GM12878 (cell line): ENCODE data around the gene LRRC61. TPM values are rescaled to one million over a fixed set of nuclear protein-coding genes. Genes with fewer than 3 reads are reported as not detected.

Experiments used
- ATF7 ChIP-seq: fragments of 450-650 bp; IDR thresholded peaks from 2 replicates; pipeline ENCODE4 v1.6.1; 2016; ENCODE audit warnings: low read depth, mild to moderate bottlenecking
- CHD2 ChIP-seq: IDR thresholded peaks from 2 replicates; pipeline ENCODE4 v1.6.1; 2011; ENCODE audit warnings: low read depth, low read length, improper control_type of control experiment, borderline replicate concordance
- CTCF ChIP-seq, 3 experiments: IDR thresholded peaks in 2 of 3; conservative IDR thresholded peaks in 1 of 3; 2 replicates each; pipeline ENCODE4 v1.5.1; 2011; ENCODE audit warnings: low read depth in 3 of 3, low read length in 3 of 3, mild to moderate bottlenecking in 3 of 3, control low read depth in 2 of 3, moderate library complexity in 2 of 3, inconsistent platforms in 1 of 3, mixed read lengths in 1 of 3; ENCODE audit not compliant: control insufficient read depth in 2 of 3, insufficient read depth in 1 of 3; ENCODE audit errors: extremely low read depth in 1 of 3
- EP300 ChIP-seq, 2 experiments: fragments of 150-350 bp in 1 of 2; IDR thresholded peaks; 2 replicates each; pipeline ENCODE4 v1.6.1; 2011 to 2012; ENCODE audit warnings: low read depth in 2 of 2, low read length in 2 of 2, borderline replicate concordance in 1 of 2, improper control_type of control experiment in 1 of 2, inconsistent platforms in 1 of 2; ENCODE audit not compliant: control insufficient read depth in 1 of 2
- GATAD2B ChIP-seq: fragments of 450-650 bp; conservative IDR thresholded peaks from 2 replicates; pipeline ENCODE4 v1.6.1; 2017; ENCODE audit warnings: low read depth, mild to moderate bottlenecking, moderate library complexity
- IKZF2 ChIP-seq, 2 experiments: fragments of 450-650 bp; IDR thresholded peaks; 2 replicates each; pipeline ENCODE4 v1.6.1; 2017; ENCODE audit warnings: mild to moderate bottlenecking in 2 of 2, moderate library complexity in 2 of 2
- JUNB ChIP-seq: IDR thresholded peaks from 2 replicates; pipeline ENCODE4 v1.6.1; 2016; ENCODE audit warnings: antibody characterized with exemption, mild to moderate bottlenecking
- KAT2A ChIP-seq: conservative IDR thresholded peaks from 2 replicates; pipeline ENCODE4 v1.6.1; 2011; ENCODE audit warnings: low read depth, low read length; ENCODE audit not compliant: control insufficient read depth
- MTA2 ChIP-seq: fragments of 450-650 bp; IDR thresholded peaks from 2 replicates; pipeline ENCODE4 v1.6.1; 2016; ENCODE audit warnings: low read depth, mild to moderate bottlenecking, moderate library complexity
- MYB ChIP-seq: fragments of 150-350 bp; IDR thresholded peaks from 2 replicates; pipeline ENCODE4 v1.6.1; 2014; ENCODE audit warnings: mild to moderate bottlenecking, low read depth, low read length, borderline replicate concordance
- NFIC ChIP-seq: IDR thresholded peaks from 2 replicates; pipeline ENCODE4 v1.6.1; 2012; ENCODE audit warnings: low read depth, mild to moderate bottlenecking, inconsistent platforms, low read length, moderate library complexity
- NFYA ChIP-seq: IDR thresholded peaks from 2 replicates; pipeline ENCODE4 v1.6.1; 2011; ENCODE audit warnings: low read depth, mild to moderate bottlenecking, low read length, improper control_type of control experiment, borderline replicate concordance
- NR2F1 ChIP-seq: fragments of 450-650 bp; conservative IDR thresholded peaks from 2 replicates; pipeline ENCODE4 v1.6.1; 2017; ENCODE audit warnings: mild to moderate bottlenecking
- PAX5 ChIP-seq: IDR thresholded peaks from 2 replicates; pipeline ENCODE4 v1.6.1; 2011; ENCODE audit warnings: low read depth, low read length, borderline replicate concordance
- POLR2AphosphoS5 ChIP-seq: IDR thresholded peaks from 2 replicates; pipeline ENCODE4 v1.6.1; 2011; ENCODE audit warnings: mild to moderate bottlenecking, low read length, inconsistent platforms
- RELA ChIP-seq: fragments of 450-650 bp; IDR thresholded peaks from 2 replicates; pipeline ENCODE4 v1.8.0; 2014; ENCODE audit warnings: borderline replicate concordance; ENCODE audit not compliant: partially characterized antibody
- RUNX3 ChIP-seq: IDR thresholded peaks from 2 replicates; pipeline ENCODE4 v1.6.1; 2012; ENCODE audit warnings: low read length, inconsistent platforms
- ZBED1 ChIP-seq: IDR thresholded peaks from 2 replicates; pipeline ENCODE4 v1.6.1; 2016; ENCODE audit warnings: borderline replicate concordance
- polyA plus RNA-seq, 11 experiments: library from polyadenylated mRNA; depleted of rRNA in 4 of 11; unstranded in 6 of 11; stranded (reverse) in 5 of 11; fragments of >200 nt; fragmentation: Nextera tagmentation in 4 of 11; fragmentation: Illumina TruSeq in 1 of 11; extraction: Ambion mirVana in 4 of 11; extraction: Trizol in 1 of 11; gene quantifications; 1 replicate in 1 of 11; 2 replicates in 10 of 11; pipeline versions ENCODE4 v1.2.1 to v1.2.3, GENCODE V29; 2011 to 2016; ENCODE audit warnings: inconsistent platforms in 2 of 11, missing spikeins in 2 of 11, low read depth in 1 of 11
- total RNA-seq, 4 experiments: library from RNA; depleted of rRNA in 3 of 4; stranded (reverse); fragments of >200 nt in 3 of 4; fragmentation: Illumina TruSeq in 1 of 4; extraction: Trizol in 1 of 4; gene quantifications; 2 replicates each; pipeline versions ENCODE4 v1.2.1 to v1.2.3, GENCODE V29; 2013 to 2021
- TF ChIP-seq, protein P1 (sequence below): fragments of 450-650 bp; IDR thresholded peaks from 2 replicates; pipeline ENCODE4 v1.6.1; 2018; ENCODE audit warnings: mild to moderate bottlenecking, low read depth, moderate library complexity; ENCODE audit not compliant: partially characterized antibody
- TF ChIP-seq, protein P2 (sequence below): fragments of 150-350 bp; IDR thresholded peaks from 2 replicates; pipeline ENCODE4 v1.6.1; 2016; ENCODE audit warnings: low read depth, low read length
- TF ChIP-seq, protein P3 (sequence below): IDR thresholded peaks from 2 replicates; pipeline ENCODE4 v1.6.1; 2011; ENCODE audit warnings: borderline replicate concordance, low read depth, mild to moderate bottlenecking, moderate library complexity, low read length; ENCODE audit not compliant: insufficient read depth, poor library complexity, severe bottlenecking

The LRRC61 gene
- total and polyA plus RNA-seq, 10 of the 15 experiments (the other 5 are each of a cell fraction or from before 2014, with no cell fraction given): 1.4 to 54.2 (median 21.8) TPM

DNA sequence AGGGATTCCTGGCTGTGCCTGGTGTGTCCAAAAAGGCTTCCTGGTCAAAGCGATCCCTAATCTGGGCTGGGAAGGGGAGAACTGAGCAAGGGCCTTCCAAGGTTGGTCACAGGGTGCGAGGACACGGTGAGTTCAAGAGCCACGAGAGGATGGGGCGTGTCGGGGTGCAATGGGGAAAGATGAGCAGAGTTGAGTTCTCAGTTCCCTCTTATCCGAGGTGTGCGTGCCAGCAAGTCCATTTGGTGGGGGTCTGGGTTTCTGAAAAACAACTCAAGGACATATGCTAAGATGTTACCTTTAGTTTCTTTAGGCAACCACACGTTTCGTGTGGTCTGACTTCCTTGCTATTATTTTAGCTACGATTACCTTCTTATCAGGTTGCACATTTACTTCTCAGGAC lies 57.3 kb downstream of the LRRC61 start (continued):
- 0 out of 2 replicates have a peak, but pooled peaks have one; percentile 50 for TF ChIP-seq NFIC
- TF ChIP-seq POLR2AphosphoS5: 0 out of 2 replicates have a peak, but pooled peaks have one; percentile 8
- peak; percentile 42; the same call in 1 of the 2 replicates for TF ChIP-seq ATF7
- TF ChIP-seq MYB: no peak
- no peak for TF ChIP-seq JUNB
- TF ChIP-seq, protein P1, sequence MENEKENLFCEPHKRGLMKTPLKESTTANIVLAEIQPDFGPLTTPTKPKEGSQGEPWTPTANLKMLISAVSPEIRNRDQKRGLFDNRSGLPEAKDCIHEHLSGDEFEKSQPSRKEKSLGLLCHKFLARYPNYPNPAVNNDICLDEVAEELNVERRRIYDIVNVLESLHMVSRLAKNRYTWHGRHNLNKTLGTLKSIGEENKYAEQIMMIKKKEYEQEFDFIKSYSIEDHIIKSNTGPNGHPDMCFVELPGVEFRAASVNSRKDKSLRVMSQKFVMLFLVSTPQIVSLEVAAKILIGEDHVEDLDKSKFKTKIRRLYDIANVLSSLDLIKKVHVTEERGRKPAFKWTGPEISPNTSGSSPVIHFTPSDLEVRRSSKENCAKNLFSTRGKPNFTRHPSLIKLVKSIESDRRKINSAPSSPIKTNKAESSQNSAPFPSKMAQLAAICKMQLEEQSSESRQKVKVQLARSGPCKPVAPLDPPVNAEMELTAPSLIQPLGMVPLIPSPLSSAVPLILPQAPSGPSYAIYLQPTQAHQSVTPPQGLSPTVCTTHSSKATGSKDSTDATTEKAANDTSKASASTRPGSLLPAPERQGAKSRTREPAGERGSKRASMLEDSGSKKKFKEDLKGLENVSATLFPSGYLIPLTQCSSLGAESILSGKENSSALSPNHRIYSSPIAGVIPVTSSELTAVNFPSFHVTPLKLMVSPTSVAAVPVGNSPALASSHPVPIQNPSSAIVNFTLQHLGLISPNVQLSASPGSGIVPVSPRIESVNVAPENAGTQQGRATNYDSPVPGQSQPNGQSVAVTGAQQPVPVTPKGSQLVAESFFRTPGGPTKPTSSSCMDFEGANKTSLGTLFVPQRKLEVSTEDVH: no peak
- peak; percentile 61 for TF ChIP-seq MTA2
- TF ChIP-seq, protein P2, sequence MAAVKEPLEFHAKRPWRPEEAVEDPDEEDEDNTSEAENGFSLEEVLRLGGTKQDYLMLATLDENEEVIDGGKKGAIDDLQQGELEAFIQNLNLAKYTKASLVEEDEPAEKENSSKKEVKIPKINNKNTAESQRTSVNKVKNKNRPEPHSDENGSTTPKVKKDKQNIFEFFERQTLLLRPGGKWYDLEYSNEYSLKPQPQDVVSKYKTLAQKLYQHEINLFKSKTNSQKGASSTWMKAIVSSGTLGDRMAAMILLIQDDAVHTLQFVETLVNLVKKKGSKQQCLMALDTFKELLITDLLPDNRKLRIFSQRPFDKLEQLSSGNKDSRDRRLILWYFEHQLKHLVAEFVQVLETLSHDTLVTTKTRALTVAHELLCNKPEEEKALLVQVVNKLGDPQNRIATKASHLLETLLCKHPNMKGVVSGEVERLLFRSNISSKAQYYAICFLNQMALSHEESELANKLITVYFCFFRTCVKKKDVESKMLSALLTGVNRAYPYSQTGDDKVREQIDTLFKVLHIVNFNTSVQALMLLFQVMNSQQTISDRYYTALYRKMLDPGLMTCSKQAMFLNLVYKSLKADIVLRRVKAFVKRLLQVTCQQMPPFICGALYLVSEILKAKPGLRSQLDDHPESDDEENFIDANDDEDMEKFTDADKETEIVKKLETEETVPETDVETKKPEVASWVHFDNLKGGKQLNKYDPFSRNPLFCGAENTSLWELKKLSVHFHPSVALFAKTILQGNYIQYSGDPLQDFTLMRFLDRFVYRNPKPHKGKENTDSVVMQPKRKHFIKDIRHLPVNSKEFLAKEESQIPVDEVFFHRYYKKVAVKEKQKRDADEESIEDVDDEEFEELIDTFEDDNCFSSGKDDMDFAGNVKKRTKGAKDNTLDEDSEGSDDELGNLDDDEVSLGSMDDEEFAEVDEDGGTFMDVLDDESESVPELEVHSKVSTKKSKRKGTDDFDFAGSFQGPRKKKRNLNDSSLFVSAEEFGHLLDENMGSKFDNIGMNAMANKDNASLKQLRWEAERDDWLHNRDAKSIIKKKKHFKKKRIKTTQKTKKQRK: no peak
- 0 out of 2 replicates have a peak, but pooled peaks have one; percentile 21 for TF ChIP-seq GATAD2B
- TF ChIP-seq EP300 (IDR thresholded peaks at IDR 0.05; ENCODE audit: borderline replicate concordance in 1 of 2, control insufficient read depth in 1 of 2, low read depth in 2 of 2, low read length in 2 of 2): peak; percentile 78 to 87; a peak in 3 of 4 replicates
- TF ChIP-seq, protein P3, sequence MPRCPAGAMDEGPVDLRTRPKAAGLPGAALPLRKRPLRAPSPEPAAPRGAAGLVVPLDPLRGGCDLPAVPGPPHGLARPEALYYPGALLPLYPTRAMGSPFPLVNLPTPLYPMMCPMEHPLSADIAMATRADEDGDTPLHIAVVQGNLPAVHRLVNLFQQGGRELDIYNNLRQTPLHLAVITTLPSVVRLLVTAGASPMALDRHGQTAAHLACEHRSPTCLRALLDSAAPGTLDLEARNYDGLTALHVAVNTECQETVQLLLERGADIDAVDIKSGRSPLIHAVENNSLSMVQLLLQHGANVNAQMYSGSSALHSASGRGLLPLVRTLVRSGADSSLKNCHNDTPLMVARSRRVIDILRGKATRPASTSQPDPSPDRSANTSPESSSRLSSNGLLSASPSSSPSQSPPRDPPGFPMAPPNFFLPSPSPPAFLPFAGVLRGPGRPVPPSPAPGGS: no peak
- peak; percentile 11; the same call in 1 of the 2 replicates for TF ChIP-seq CHD2
- peak; percentile 76 to 77 for TF ChIP-seq IKZF2 (IDR thresholded peaks at IDR 0.05)
- TF ChIP-seq ZBED1: 0 out of 2 replicates have a peak, but pooled peaks have one; percentile 28
- TF ChIP-seq KAT2A: no peak
- TF ChIP-seq NR2F1: 0 out of 2 replicates have a peak, but pooled peaks have one; percentile 32
- TF ChIP-seq PAX5: 0 out of 2 replicates have a peak, but pooled peaks have one; percentile 30
- no peak for TF ChIP-seq RELA
- peak; percentile 69 for TF ChIP-seq RUNX3
- TF ChIP-seq NFYA: no peak
- no peak for TF ChIP-seq CTCF (IDR thresholded peaks at IDR 0.05 in 2 of 3, conservative IDR thresholded peaks at IDR 0.05 in 1 of 3; ENCODE audit: control insufficient read depth in 2 of 3, extremely low read depth in 1 of 3, insufficient read depth in 1 of 3, low read depth in 3 of 3, low read length in 3 of 3)
